Effector memory CD8-positive, alpha-beta T cell (primary cell): ENCODE data around the gene ATRN.
"Not testable (repeated sequence)": the region's sequence is repeated elsewhere in the genome, so short reads cannot be mapped to it uniquely, and the experiment has no call there.

Experiments
- ATAC-seq: fragments of 150-1000 bp; cut with Tn5 transposase; replicated peaks from 2 replicates; pipeline ENCODE4 v1.10.0; 2021; ENCODE audit warnings: mild to moderate bottlenecking, moderate library complexity
- DNase-seq, 3 experiments: peaks; one replicate each; pipeline ENCODE4 v3.0.0; 2021
- H3K27ac Mint-ChIP-seq, 2 donors: one replicate each; pipeline ENCODE4 v1.8.0; 2022; ENCODE audit warnings: mild to moderate bottlenecking in 2 of 2, mixed read lengths in 2 of 2, moderate library complexity in 2 of 2
- H3K27me3 Mint-ChIP-seq, 2 donors: one replicate each; pipeline ENCODE4 v1.8.0; 2022; ENCODE audit warnings: mixed read lengths in 2 of 2
- H3K36me3 Mint-ChIP-seq: one replicate; pipeline ENCODE4 v1.8.0; 2022; ENCODE audit warnings: mild to moderate bottlenecking, moderate library complexity, mixed read lengths; ENCODE audit not compliant: insufficient read depth
- H3K4me1 Mint-ChIP-seq, 2 donors: one replicate each; pipeline ENCODE4 v1.8.0; 2022; ENCODE audit warnings: low read depth in 2 of 2, mixed read lengths in 2 of 2
- H3K4me3 Mint-ChIP-seq, 2 donors: one replicate each; pipeline ENCODE4 v1.8.0; 2022; ENCODE audit warnings: mild to moderate bottlenecking in 2 of 2, mixed read lengths in 2 of 2, moderate library complexity in 2 of 2
- H3K9me3 Mint-ChIP-seq, 2 donors: one replicate each; pipeline ENCODE4 v1.8.0; 2022; ENCODE audit warnings: mixed read lengths in 2 of 2

ATRN gene

DNA sequence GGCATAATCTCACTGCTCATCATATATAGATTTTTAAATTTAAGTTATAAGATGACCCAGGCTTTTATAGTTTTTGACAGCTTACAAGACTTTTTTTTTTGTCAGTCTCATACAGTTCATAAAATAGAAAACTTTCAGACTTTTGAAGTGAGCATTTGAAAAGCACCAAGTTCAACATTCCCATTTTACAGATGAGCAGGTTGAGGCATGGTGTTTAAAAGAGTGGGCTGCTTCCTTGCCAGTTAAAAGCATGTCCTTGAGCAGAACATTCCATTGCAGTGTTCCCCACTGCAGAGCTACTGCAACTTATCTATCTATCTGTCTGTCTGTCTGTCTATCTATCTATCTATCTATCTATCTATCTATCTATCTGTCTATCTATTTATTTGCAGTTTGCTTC lies 105.5 kb downstream of the ATRN start:
- H3K36me3 Mint-ChIP-seq: peaks cover 32% of the 10 kb centered on the region
- no peaks in the 10 kb centered on the region for H3K9me3 Mint-ChIP-seq
- H3K4me3 Mint-ChIP-seq: no peak overlapping the region
- no peak for ATAC-seq
- DNase-seq: no peak
- H3K4me1 Mint-ChIP-seq: no peaks in the 10 kb centered on the region
- no peaks in the 10 kb centered on the region for H3K27me3 Mint-ChIP-seq
- no peak overlapping the region for H3K27ac Mint-ChIP-seq

DNA sequence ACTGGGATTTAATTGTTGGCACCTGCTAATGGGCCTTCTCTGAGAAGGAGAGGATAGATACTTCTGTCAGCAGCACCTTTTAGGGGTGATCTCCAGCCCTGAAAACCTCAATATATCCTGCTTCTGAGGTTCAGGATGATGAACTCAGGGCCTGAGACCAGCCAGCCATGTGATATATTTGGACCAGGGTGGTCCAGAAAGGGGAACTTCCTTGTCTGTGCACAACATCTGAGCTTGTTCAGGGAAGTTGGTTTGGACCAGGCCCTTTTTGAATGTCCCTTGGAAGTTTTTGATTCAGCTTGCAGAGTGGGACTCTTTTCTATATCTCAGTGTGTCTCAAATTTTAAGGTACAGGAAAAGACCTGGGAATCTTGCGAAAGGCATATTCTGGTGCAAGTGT lies 106.5 kb downstream of the ATRN start:
- ATAC-seq (no peak), DNase-seq (no peak)
- Mint-ChIP-seq H3K36me3 (peaks cover 32% of the 10 kb centered on the region), H3K9me3 (no peaks in the 10 kb centered on the region), H3K27ac (no peak overlapping the region), H3K27me3 (no peaks in the 10 kb centered on the region), H3K4me1 (no peaks in the 10 kb centered on the region), H3K4me3 (no peak overlapping the region)

DNA sequence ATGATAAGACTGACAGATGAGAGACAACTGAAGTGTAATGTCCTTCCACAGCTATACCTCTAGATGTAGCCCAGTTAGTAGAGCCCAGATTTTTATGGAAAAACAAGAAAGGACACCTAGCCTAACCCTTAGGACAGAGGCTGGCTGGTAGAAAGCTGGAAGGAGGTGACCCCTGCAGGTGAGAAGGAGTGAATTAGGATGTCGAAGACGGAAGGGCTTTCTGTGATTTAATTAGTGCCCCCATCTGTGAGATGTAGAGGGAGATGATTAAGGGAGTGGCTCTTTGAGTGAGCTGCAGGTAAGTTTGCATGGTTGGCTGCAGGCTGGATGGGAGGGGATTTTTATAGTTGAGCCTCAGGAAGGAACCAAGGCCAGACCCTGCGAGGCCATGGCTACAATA lies 109.6 kb downstream of the ATRN start:
- no peaks in the 10 kb centered on the region for H3K4me1 Mint-ChIP-seq
- ATAC-seq (no peak), DNase-seq (no peak)
- H3K27ac Mint-ChIP-seq: no peak overlapping the region
- no peak overlapping the region for H3K4me3 Mint-ChIP-seq
- peaks cover 38% of the 10 kb centered on the region for H3K36me3 Mint-ChIP-seq
- H3K27me3 Mint-ChIP-seq: no peaks in the 10 kb centered on the region
- no peaks in the 10 kb centered on the region for H3K9me3 Mint-ChIP-seq

DNA sequence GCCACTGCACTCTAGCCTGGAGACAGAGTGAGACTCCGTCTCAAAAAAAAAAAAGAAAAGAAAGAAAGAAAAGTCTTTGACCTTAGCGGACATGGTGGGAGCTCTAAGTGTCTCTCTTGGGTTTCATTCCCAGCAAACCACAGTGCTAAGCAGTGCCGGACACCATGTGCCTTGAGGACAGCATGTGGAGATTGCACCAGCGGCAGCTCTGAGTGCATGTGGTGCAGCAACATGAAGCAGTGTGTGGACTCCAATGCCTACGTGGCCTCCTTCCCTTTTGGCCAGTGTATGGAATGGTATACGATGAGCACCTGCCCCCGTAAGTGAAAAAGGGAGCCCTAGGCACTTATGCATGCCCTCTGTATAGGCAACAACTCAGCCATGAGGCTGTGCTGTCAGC lies 112.9 kb downstream of the ATRN start:
- no peak for ATAC-seq
- Mint-ChIP-seq H3K4me3 (no peak overlapping the region), H3K9me3 (no peaks in the 10 kb centered on the region), H3K27ac (no peak overlapping the region), H3K27me3 (no peaks in the 10 kb centered on the region), H3K4me1 (no peaks in the 10 kb centered on the region), H3K36me3 (peaks cover 29% of the 10 kb centered on the region)
- no peak for DNase-seq

DNA sequence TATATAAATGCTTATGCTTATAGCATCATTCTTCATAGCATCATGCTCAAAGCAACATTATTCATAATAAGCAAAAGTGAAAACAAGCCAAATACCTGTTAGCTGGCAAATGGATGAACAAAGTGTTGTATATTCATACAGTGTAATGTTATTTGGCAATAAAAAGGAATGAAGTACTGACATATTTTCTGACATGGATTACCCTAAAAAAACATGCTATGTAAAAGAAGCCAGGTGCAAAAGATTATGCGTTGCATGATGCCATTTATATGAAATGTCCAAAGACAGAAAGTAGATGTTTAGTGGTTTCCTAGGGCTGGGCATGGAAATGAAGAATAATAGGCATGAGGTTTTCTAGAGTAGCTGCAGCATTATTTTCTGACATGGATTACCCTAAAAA lies 115.3 kb downstream of the ATRN start:
- no peaks in the 10 kb centered on the region for H3K4me1 Mint-ChIP-seq
- H3K27me3 Mint-ChIP-seq: no peaks in the 10 kb centered on the region
- H3K36me3 Mint-ChIP-seq: peaks cover 34% of the 10 kb centered on the region
- H3K4me3 Mint-ChIP-seq: no peak overlapping the region
- H3K27ac Mint-ChIP-seq: no peak overlapping the region
- no peaks in the 10 kb centered on the region for H3K9me3 Mint-ChIP-seq
- no peak for ATAC-seq
- DNase-seq: no peak

DNA sequence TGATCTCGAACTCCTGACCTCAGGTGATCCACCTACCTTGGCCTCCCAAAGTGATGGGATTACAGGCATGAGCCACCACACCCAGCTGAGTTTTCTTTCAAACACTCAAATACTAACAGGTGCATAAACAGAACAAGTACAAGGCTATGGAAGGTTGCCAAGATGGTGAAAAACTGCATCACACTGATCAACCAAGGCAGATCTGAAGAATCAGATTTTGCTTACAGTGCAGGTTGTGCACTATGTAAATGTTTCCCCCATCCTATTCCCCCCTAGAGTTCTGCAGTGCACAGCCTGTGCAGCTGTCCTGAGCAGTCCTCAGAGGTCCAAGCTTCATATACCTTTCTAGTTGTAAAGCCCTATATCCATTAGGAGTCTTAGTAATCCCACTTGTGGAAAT lies 119.3 kb downstream of the ATRN start:
- no peak overlapping the region for H3K4me3 Mint-ChIP-seq
- peaks cover 33% of the 10 kb centered on the region for H3K36me3 Mint-ChIP-seq
- H3K4me1 Mint-ChIP-seq: peaks cover 0 to 3% of the 10 kb centered on the region in 2 donors
- H3K27ac Mint-ChIP-seq: no peak overlapping the region
- H3K27me3 Mint-ChIP-seq: no peaks in the 10 kb centered on the region
- H3K9me3 Mint-ChIP-seq: no peaks in the 10 kb centered on the region
- no peak for DNase-seq
- ATAC-seq: no peak

DNA sequence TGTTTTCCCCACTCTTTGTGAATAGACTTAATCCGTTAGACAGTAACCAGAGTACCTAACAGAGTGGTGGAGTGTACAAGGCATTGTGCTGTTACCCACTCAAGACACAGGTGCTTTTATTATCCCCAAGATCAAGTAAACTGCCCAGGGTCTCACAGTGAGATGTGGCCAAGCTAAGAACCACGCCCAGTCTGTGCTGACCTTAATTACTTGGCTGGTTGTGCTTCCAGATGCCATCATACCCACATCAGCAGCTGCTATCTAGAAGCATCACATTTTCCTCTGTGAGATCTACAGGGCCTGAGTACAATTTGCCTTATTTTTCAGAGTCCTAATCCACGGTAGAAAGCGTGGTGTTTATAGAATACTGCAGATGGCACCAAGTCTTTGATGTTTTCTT lies 122.1 kb downstream of the ATRN start:
- Mint-ChIP-seq H3K36me3 (peaks cover 35% of the 10 kb centered on the region), H3K27ac (no peak overlapping the region), H3K27me3 (no peaks in the 10 kb centered on the region), H3K4me1 (peaks cover 0 to 3% of the 10 kb centered on the region in 2 donors), H3K9me3 (no peaks in the 10 kb centered on the region), H3K4me3 (no peak overlapping the region)
- ATAC-seq (no peak), DNase-seq (no peak)

DNA sequence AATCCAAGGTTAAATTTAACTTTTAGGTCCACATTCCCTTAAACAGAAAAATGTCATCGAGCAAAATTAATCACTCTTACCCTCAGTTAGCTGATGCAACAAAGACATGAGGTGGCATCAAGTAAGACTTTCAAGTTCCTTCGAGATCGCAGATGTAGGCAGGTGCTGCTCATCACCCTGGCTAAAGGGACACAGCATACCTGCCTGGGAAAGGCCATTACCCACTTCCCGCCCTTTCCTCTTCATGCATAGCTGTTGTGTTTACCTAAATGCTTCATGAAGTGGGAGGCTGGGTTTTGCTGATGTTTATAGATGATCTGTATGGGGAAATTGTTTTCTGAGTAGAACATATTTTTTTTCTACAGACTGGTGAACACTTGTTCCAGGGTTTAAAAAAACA lies 124.7 kb downstream of the ATRN start:
- Mint-ChIP-seq H3K4me3 (no peak overlapping the region), H3K27ac (no peak overlapping the region), H3K27me3 (no peaks in the 10 kb centered on the region), H3K36me3 (peaks cover 34% of the 10 kb centered on the region), H3K4me1 (peaks cover 0 to 3% of the 10 kb centered on the region in 2 donors), H3K9me3 (no peaks in the 10 kb centered on the region)
- ATAC-seq (no peak), DNase-seq (no peak)

DNA sequence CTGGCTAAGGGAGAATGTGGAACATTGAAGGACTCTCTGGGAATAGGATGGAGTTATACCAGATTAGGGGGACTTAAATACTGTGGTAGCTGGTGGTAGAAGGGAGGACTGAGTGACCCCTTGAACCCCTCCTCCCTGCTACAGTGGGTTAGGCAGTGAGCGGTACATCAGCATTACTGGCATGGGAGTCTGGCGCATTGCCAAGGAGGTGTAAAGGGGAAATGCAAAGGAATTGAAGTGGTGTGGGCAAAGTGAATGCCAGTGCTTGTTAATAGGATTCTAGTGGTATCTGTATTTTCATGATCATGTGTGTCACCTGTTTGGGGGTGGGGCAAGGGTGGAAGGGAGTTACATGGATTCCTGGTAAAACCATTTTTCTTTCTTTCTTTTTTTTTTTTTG lies 132.3 kb downstream of the ATRN start:
- Mint-ChIP-seq H3K4me3 (no peak overlapping the region), H3K36me3 (peaks cover 26% of the 10 kb centered on the region), H3K9me3 (no peaks in the 10 kb centered on the region), H3K27ac (no peak overlapping the region), H3K4me1 (no peaks in the 10 kb centered on the region), H3K27me3 (no peaks in the 10 kb centered on the region)
- ATAC-seq (no peak), DNase-seq (no peak)

DNA sequence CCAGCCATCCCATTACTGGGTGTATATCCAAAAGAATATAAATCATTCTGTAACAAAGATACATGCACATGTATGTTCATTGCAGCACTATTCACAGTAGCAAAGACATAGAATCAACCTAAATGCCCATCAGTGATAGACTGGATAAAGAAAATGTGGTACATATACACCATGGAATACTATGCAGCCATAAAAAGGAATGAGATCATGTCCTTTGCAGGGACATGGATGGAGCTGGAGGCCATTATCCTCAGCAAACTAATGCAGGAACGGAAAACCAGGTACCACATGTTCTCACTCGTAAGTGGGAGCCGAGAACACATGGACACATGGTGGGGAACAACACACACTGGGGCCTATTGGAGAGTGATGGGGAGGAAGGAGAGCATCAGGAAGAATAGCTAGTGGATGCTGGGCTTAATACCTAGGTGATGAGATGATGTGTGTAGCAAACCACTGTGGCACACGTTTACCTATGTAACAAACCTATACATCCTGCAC lies 134.6 kb downstream of the ATRN start:
- not testable (repeated sequence) for H3K9me3 Mint-ChIP-seq, H3K27me3 Mint-ChIP-seq, DNase-seq, H3K27ac Mint-ChIP-seq, H3K4me1 Mint-ChIP-seq, ATAC-seq, H3K4me3 Mint-ChIP-seq
- peaks cover 29% of the 10 kb centered on the region for H3K36me3 Mint-ChIP-seq

DNA sequence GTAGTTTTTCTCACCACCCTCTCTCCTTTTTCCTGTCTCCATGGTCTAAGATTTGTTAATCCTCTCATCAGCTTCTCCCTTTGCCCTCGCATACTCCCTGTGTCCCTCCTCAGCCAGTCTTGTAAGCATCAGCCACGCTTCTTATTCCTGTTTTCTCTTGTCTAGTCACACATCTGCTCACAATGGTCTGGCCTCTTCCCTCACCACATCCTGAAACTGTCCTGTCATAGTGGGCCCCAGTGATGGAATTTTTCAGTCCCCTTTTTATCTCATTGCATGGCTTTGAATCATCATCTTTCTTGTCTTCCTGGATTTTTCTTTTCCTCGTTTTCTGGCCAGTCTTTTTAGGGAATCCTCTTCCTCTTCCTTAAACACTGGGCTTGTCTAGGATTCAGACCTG lies 135.2 kb downstream of the ATRN start:
- Mint-ChIP-seq H3K27me3 (no peaks in the 10 kb centered on the region), H3K4me1 (no peaks in the 10 kb centered on the region), H3K4me3 (no peak overlapping the region), H3K36me3 (peaks cover 26% of the 10 kb centered on the region), H3K9me3 (no peaks in the 10 kb centered on the region), H3K27ac (no peak overlapping the region)
- DNase-seq (no peak), ATAC-seq (no peak)

DNA sequence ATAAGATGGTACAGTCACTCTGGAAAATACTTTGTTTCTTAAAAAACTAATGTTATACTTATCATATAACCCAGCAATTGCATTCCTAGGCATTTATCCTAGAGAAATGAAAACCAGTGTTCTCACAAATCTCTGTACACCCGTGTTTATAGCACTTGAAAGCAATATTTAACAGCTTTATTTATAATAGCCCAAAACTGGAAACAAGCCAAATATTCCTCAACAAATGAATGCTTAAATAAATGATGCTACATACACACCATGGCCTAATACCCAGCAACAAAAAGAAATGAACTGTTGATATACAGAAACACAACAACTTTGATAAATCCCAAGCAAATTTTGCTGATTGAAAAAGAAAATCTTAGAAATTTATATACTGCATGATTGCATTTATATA lies 141.1 kb downstream of the ATRN start:
- H3K36me3 Mint-ChIP-seq: peaks cover 16% of the 10 kb centered on the region
- H3K4me3 Mint-ChIP-seq: no peak overlapping the region
- H3K9me3 Mint-ChIP-seq: no peaks in the 10 kb centered on the region
- H3K27me3 Mint-ChIP-seq: no peaks in the 10 kb centered on the region
- H3K27ac Mint-ChIP-seq: no peak overlapping the region
- no peak for DNase-seq
- H3K4me1 Mint-ChIP-seq: no peaks in the 10 kb centered on the region
- no peak for ATAC-seq

DNA sequence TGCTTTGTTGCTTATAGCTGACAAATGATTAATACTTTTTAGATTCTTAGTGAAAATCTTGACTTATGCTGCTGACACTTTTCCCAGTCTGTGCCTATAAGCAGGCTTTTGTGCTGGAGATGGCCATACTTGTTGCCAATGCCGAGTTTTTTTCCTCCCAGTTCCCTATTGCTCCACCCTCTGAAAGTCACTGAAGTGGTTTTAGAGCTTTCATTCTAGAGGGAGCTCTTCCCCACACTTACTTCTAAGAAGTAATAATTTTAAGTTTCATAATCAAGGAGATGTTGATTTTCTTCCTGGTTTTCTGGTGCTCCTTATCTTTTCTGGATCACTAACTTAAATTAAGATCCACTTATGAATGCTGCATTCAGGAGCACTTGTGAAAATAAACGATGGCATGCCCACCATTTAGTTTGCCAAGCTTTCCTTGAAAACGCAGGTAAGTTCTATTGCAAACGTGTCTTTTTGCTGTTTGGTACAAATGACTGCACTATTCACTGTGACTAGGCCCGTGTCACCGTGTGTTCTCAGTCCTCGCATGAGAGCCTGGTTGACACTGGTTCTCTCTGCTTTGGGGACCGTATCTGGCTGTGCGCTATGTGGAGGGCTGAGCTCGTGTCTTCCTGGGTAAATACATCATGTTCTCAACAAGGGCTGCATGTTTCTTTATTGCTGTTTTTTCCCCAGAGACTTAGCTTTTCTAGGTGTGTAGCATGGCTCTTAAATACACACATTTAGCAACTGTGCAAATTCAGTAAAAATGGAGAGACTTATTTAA lies 142.2 kb downstream of the ATRN start:
- H3K4me1 Mint-ChIP-seq: no peaks in the 10 kb centered on the region

DNA sequence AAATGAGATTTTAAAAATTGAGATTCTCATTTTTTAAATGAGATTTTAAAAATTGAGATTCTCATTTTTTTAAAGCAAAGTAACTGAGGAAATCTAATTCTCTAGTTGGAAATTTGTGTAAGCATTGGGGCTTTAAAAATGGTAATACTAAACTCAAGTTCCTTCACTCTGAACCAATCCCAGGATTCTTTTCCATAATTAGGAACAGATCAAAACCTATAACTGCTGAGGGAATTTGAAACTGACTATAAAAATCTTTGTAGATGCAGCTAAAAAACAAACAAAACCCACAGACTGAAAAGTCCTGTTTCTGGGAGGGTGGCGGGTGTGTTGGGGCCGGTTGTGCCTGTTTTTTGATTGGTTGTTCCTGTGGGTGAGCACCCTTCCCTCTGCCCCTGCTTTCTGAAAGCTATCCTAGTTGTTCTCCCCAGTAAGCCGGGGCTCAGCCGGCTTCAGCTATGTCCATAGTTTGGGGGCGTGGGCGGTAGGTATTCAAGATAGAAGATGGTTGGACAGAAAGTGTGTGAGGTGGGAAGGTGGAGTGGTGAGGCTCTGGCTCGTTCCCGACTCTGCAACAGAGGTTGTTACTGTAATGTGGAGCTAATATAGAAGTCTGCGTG lies 143.1 kb downstream of the ATRN start:
- Mint-ChIP-seq H3K4me1 (no peaks in the 10 kb centered on the region), H3K27ac (no peak overlapping the region), H3K4me3 (no peak overlapping the region), H3K27me3 (no peaks in the 10 kb centered on the region), H3K9me3 (no peaks in the 10 kb centered on the region), H3K36me3 (peaks cover 7% of the 10 kb centered on the region)
- ATAC-seq: no peak
- no peak for DNase-seq

More for the DNA sequence above, 142.2 kb downstream of the ATRN start:
- Mint-ChIP-seq H3K27ac (no peak overlapping the region), H3K36me3 (peaks cover 15% of the 10 kb centered on the region), H3K9me3 (no peaks in the 10 kb centered on the region), H3K4me3 (no peak overlapping the region), H3K27me3 (no peaks in the 10 kb centered on the region)
- ATAC-seq (no peak), DNase-seq (no peak)
